ENCODE data around the gene PBX1. TPM values are rescaled to one million over a fixed set of nuclear protein-coding genes. Genes with fewer than 3 reads are reported as not detected.

Gene PBX1
- total and polyA plus RNA-seq, 2 donors (not counting 3 experiments of a cell fraction or from before 2014, with no cell fraction given) = 10.7 to 24.1 TPM

- DNase-seq (ENCODE audit: low read depth, low spot score) (no peak), FAIRE-seq (no peak)
- POLR2A ChIA-PET = no interaction called here
- dilution Hi-C loops (cut with MboI; ENCODE audit: extremely low pct_ligation_motif_present, low sequenced_read_pairs) (no loop called here), intact Hi-C loops (cut with micrococcal nuclease) (no loop called here)
- Histone ChIP-seq H3K9ac (replicated peaks; ENCODE audit: extremely low read depth, insufficient read depth, low read length) (no peak overlapping the region), H3K9me1 (replicated peaks; ENCODE audit: control insufficient read depth, extremely low read depth, insufficient read depth, low read length) (no peaks in the 10 kb centered on the region), H3K27ac (ENCODE audit: insufficient read depth, low read depth, low read length) (no peak overlapping the region), H3K9me3 (replicated peaks; ENCODE audit: control insufficient read depth, insufficient read depth, low read length) (no peaks in the 10 kb centered on the region), H3K79me2 (ENCODE audit: control insufficient read depth, insufficient read depth, low read length) (no peaks in the 10 kb centered on the region), H3K4me3 (replicated peaks in 1 of 3; ENCODE audit: insufficient read depth in 1 of 3, low read depth in 1 of 3, low read length in 3 of 3) (no peak overlapping the region), H2AFZ (ENCODE audit: low read depth, low read length) (no peak overlapping the region), H3K4me1 (ENCODE audit: control insufficient read depth, extremely low read depth, insufficient read depth, low read length) (no peaks in the 10 kb centered on the region), H3K4me2 (ENCODE audit: insufficient read depth, low read length) (no peak overlapping the region), H3K27me3 (ENCODE audit: control insufficient read depth in 2 of 2, insufficient read depth in 2 of 2, low read length in 2 of 2) (no peaks in the 10 kb centered on the region), H3K36me3 (ENCODE audit: control insufficient read depth in 2 of 2, extremely low read depth in 1 of 2, insufficient read depth in 2 of 2, low read length in 2 of 2) (no peaks in the 10 kb centered on the region), H4K20me1 (replicated peaks; ENCODE audit: control insufficient read depth, extremely low read depth, insufficient read depth, low read length) (no peaks in the 10 kb centered on the region)
- TF ChIP-seq CTCF (IDR thresholded peaks at IDR 0.05; ENCODE audit: extremely low read depth in 1 of 2, insufficient read depth in 1 of 2, low read depth in 1 of 2, low read length in 2 of 2) (no peak), POLR2AphosphoS5 (IDR thresholded peaks at IDR 0.05; ENCODE audit: insufficient read depth, low read depth, low read length) (no peak), MAX (IDR thresholded peaks at IDR 0.05; ENCODE audit: insufficient read depth, insufficient read length) (no peak), JUN (IDR thresholded peaks at IDR 0.05; ENCODE audit: borderline replicate concordance, insufficient read depth, insufficient read length, low read depth) (no peak), GATA2 (IDR thresholded peaks at IDR 0.05; ENCODE audit: insufficient read depth, insufficient read length, low read depth, low read length) (no peak), EZH2 (IDR thresholded peaks at IDR 0.05; ENCODE audit: borderline replicate concordance, low read depth, low read length, severe bottlenecking) (no peak), FOS (IDR thresholded peaks at IDR 0.05; ENCODE audit: borderline replicate concordance, insufficient read depth, low read length) (no peak)
- CTCF ChIA-PET = no interaction called here
- BruUV-seq (replicated peaks) = no TSS peak
Observed at GRCh38 chr1:164645921-164646320, 86.9 kb downstream of the PBX1 start.
